OCI-LY1 (cell line): ENCODE data around the gene ARL3.

Experiments
- EZH2 ChIP-seq: fragments of 200-600 bp; sonication (generic), shearing (Covaris generic); IDR thresholded peaks from 2 replicates; pipeline ENCODE4 v1.8.0; 2017; ENCODE audit warnings: borderline replicate concordance, mixed run types, mild to moderate bottlenecking, antibody characterized with exemption, low read length, moderate library complexity, mixed read lengths
- TF ChIP-seq, protein P1 (sequence below): fragments of 200-600 bp; sonication (generic), shearing (Covaris generic); IDR thresholded peaks from 2 replicates; pipeline ENCODE4 v1.5.1; 2017; ENCODE audit warnings: mild to moderate bottlenecking, antibody characterized with exemption, low read length, moderate library complexity, mixed read lengths

DNA sequence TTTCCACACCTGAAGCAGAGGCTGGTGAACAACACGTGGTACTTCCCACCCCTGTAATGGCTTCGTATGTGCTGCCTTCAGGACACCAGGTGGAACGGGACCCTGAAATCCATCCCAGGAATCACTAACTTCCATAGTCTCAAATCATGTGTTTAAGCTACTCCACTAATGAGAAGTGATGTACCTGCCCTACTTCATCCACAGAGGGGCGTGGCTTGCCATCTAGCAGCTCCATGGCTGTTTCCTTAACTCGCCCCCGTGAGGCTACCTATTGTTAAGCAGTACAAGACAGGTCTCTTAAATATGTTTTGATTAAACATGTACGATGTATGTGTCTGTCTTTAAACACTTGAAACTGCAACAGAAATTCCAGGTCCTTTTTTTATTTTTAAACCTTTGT lies 31.8 kb downstream of the ARL3 start:
- TF ChIP-seq, protein P1, sequence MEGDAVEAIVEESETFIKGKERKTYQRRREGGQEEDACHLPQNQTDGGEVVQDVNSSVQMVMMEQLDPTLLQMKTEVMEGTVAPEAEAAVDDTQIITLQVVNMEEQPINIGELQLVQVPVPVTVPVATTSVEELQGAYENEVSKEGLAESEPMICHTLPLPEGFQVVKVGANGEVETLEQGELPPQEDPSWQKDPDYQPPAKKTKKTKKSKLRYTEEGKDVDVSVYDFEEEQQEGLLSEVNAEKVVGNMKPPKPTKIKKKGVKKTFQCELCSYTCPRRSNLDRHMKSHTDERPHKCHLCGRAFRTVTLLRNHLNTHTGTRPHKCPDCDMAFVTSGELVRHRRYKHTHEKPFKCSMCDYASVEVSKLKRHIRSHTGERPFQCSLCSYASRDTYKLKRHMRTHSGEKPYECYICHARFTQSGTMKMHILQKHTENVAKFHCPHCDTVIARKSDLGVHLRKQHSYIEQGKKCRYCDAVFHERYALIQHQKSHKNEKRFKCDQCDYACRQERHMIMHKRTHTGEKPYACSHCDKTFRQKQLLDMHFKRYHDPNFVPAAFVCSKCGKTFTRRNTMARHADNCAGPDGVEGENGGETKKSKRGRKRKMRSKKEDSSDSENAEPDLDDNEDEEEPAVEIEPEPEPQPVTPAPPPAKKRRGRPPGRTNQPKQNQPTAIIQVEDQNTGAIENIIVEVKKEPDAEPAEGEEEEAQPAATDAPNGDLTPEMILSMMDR = no peak; the same call in 1 of the 2 replicates
- no peak for TF ChIP-seq EZH2
